Adrenal gland (tissue), 5 donors: ENCODE results near the gene STAG3.

Experiments
- POLR2A ChIP-seq, 2 donors: fragments of 450-650 bp; IDR thresholded peaks; one replicate each; pipeline ENCODE4 v1.6.1; 2017; ENCODE audit warnings: antibody characterized with exemption in 2 of 2, mild to moderate bottlenecking in 2 of 2, moderate library complexity in 1 of 2
- TF ChIP-seq, protein P1 (sequence below), 6 experiments: fragments of 450-650 bp in 4 of 6; fragments of 200-600 bp in 2 of 6; sonication (generic) in 1 of 6; IDR thresholded peaks; 1 replicate in 5 of 6; 2 replicates in 1 of 6; pipeline versions ENCODE4 v1.5.1 to v1.8.0; 2016 to 2021; ENCODE audit warnings: antibody characterized with exemption in 6 of 6, mild to moderate bottlenecking in 2 of 6, moderate library complexity in 1 of 6
- donor health status: DM: no; HTN: no; CAD: no.

DNA sequence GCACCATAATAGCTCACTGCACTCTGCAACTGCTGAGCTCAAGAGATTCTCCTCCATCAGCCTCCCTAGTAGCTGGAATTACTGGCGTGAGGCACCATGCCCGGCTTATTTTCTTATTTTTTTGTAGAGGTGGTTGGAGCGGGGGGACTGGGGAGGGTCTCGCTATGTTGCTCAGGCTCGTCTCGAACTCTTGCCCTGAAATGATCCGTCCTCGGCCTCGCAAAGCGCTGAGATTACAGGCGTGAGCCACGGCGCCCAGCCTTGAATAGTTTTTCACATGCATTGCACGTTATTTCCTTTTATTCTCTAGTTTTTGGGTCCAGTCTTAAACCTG lies 29.5 kb upstream of the STAG3 start:
- TF ChIP-seq POLR2A (IDR thresholded peaks at IDR 0.05): no peak
- TF ChIP-seq, protein P1, sequence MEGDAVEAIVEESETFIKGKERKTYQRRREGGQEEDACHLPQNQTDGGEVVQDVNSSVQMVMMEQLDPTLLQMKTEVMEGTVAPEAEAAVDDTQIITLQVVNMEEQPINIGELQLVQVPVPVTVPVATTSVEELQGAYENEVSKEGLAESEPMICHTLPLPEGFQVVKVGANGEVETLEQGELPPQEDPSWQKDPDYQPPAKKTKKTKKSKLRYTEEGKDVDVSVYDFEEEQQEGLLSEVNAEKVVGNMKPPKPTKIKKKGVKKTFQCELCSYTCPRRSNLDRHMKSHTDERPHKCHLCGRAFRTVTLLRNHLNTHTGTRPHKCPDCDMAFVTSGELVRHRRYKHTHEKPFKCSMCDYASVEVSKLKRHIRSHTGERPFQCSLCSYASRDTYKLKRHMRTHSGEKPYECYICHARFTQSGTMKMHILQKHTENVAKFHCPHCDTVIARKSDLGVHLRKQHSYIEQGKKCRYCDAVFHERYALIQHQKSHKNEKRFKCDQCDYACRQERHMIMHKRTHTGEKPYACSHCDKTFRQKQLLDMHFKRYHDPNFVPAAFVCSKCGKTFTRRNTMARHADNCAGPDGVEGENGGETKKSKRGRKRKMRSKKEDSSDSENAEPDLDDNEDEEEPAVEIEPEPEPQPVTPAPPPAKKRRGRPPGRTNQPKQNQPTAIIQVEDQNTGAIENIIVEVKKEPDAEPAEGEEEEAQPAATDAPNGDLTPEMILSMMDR (IDR thresholded peaks at IDR 0.05): no peak
